Measurements from ENCODE around the gene NDST1. TPM values are rescaled to one million over a fixed set of nuclear protein-coding genes. Genes with fewer than 3 reads are reported as not detected.

NDST1 gene
- total RNA-seq, 1 donor from 2014 or later, result 228 TPM

- Mint-ChIP-seq H3K36me3 (ENCODE audit: low read depth) (no peaks in the 10 kb centered on the region), H3K9me3 (ENCODE audit: low read depth) (no peaks in the 10 kb centered on the region), H3K4me1 (ENCODE audit: low read depth) (peaks cover 62% of the 10 kb centered on the region), H3K27me3 (ENCODE audit: low read depth) (no peaks in the 10 kb centered on the region), H3K27ac (ENCODE audit: unreplicated experiment) (peak overlapping the region; percentile 54), H3K4me3 (ENCODE audit: unreplicated experiment) (no peak overlapping the region)
- TF ChIP-seq CTCF (IDR thresholded peaks at IDR 0.05), result peak; percentile 34
- peak; percentile 59 for DNase-seq (ENCODE audit: low spot score)
These were observed 80.1 kb downstream of the NDST1 start for GRCh38 chr5:150587856-150588595.

- Mint-ChIP-seq H3K4me3 (ENCODE audit: unreplicated experiment) (no peak overlapping the region), H3K9me3 (ENCODE audit: low read depth) (no peaks in the 10 kb centered on the region), H3K27me3 (ENCODE audit: low read depth) (no peaks in the 10 kb centered on the region), H3K27ac (ENCODE audit: unreplicated experiment) (peak overlapping the region; percentile 32), H3K36me3 (ENCODE audit: low read depth) (no peaks in the 10 kb centered on the region), H3K4me1 (ENCODE audit: low read depth) (peaks cover 61% of the 10 kb centered on the region)
- no peak for DNase-seq (ENCODE audit: low spot score)
- no peak for TF ChIP-seq CTCF (IDR thresholded peaks at IDR 0.05)
These were observed 80.6 kb downstream of the NDST1 start for GRCh38 chr5:150588596-150588890.

- H3K4me3 Mint-ChIP-seq (ENCODE audit: unreplicated experiment), result no peak overlapping the region
- no peaks in the 10 kb centered on the region for H3K9me3 Mint-ChIP-seq (ENCODE audit: low read depth)
- H3K36me3 Mint-ChIP-seq (ENCODE audit: low read depth), result no peaks in the 10 kb centered on the region
- TF ChIP-seq CTCF (IDR thresholded peaks at IDR 0.05), result peak; percentile 71
- no peaks in the 10 kb centered on the region for H3K27me3 Mint-ChIP-seq (ENCODE audit: low read depth)
- peak overlapping the region; percentile 80 for H3K27ac Mint-ChIP-seq (ENCODE audit: unreplicated experiment)
- DNase-seq (ENCODE audit: low spot score), result peak; percentile 49
- H3K4me1 Mint-ChIP-seq (ENCODE audit: low read depth), result peaks cover 71% of the 10 kb centered on the region
These were observed 82.1 kb downstream of the NDST1 start for GRCh38 chr5:150589862-150590601.

- DNase-seq (ENCODE audit: low spot score), result peak; percentile 73
- Mint-ChIP-seq H3K4me1 (ENCODE audit: low read depth) (peaks cover 82% of the 10 kb centered on the region), H3K27ac (ENCODE audit: unreplicated experiment) (peak overlapping the region; percentile 62), H3K4me3 (ENCODE audit: unreplicated experiment) (no peak overlapping the region), H3K36me3 (ENCODE audit: low read depth) (no peaks in the 10 kb centered on the region), H3K9me3 (ENCODE audit: low read depth) (no peaks in the 10 kb centered on the region), H3K27me3 (ENCODE audit: low read depth) (no peaks in the 10 kb centered on the region)
- no peak for TF ChIP-seq CTCF (IDR thresholded peaks at IDR 0.05)
These were observed 83.2 kb downstream of the NDST1 start for GRCh38 chr5:150590979-150591695.

- H3K4me1 Mint-ChIP-seq (ENCODE audit: low read depth), result peaks cover 93% of the 10 kb centered on the region
- no peaks in the 10 kb centered on the region for H3K36me3 Mint-ChIP-seq (ENCODE audit: low read depth)
These were observed 85.7 kb downstream of the NDST1 start for GRCh38 chr5:150593593-150593992.

More at GRCh38 chr5:150593593-150593992, 85.7 kb downstream of the NDST1 start:
- Mint-ChIP-seq H3K4me3 (ENCODE audit: unreplicated experiment) (no peak overlapping the region), H3K9me3 (ENCODE audit: low read depth) (no peaks in the 10 kb centered on the region), H3K27me3 (ENCODE audit: low read depth) (no peaks in the 10 kb centered on the region), H3K27ac (ENCODE audit: unreplicated experiment) (peak overlapping the region; percentile 58)
- peak; percentile 33 for DNase-seq (ENCODE audit: low spot score)
- TF ChIP-seq CTCF (IDR thresholded peaks at IDR 0.05), result no peak

All from chondrocyte (in vitro differentiated cells).